IMR-90 (cell line): ENCODE data around the gene BNIP3. TPM values are rescaled to one million over a fixed set of nuclear protein-coding genes. Genes with fewer than 3 reads are reported as not detected.

ENCODE experiments used
- ATAC-seq: fragments of 200-7000 bp; cut with Tn5 transposase; 2 replicates; pipeline ENCODE4 v1.9.1; 2020; ENCODE audit warnings: low read depth, mild to moderate bottlenecking, moderate library complexity
- BruUV-seq: library from RNA; stranded (reverse); fragments of 400-500 nt; replicated peaks from 2 replicates; lab custom pipeline; 2021; lab: Mats Ljungman, UMichigan
- CTCF ChIA-PET: fragments of 300-600 bp; formaldehyde crosslinking; extraction: SDS; loops from one replicate; lab custom pipeline; 2021; ENCODE audit warnings: antibody characterized with exemption; lab: Yijun Ruan, JAX
- POLR2A ChIA-PET: fragments of 300-600 bp; sonication (Branson Sonifier 250); formaldehyde crosslinking; loops from one replicate; lab custom pipeline; 2022; ENCODE audit warnings: antibody characterized with exemption; ENCODE audit not compliant: unreplicated experiment; lab: Charles Lee
- DNase-seq: peaks from one replicate; pipeline ENCODE4 v3.0.0; 2013
- H2AFZ ChIP-seq: replicated peaks from 2 replicates; pipeline ENCODE3; 2013; ENCODE audit warnings: low read length, mild to moderate bottlenecking; ENCODE audit not compliant: poor library complexity
- H2AK5ac ChIP-seq: 2 replicates; pipeline ENCODE4 v1.6.1; 2013; ENCODE audit warnings: low read depth, low read length, inconsistent platforms
- H2AK9ac ChIP-seq: replicated peaks from 2 replicates; pipeline ENCODE3; 2013; ENCODE audit warnings: mild to moderate bottlenecking, low read depth, low read length, moderate library complexity; ENCODE audit not compliant: poor library complexity
- H2BK120ac ChIP-seq: 2 replicates; pipeline ENCODE4 v1.6.1; 2013; ENCODE audit warnings: low read depth, low read length, inconsistent platforms
- H2BK15ac ChIP-seq: 3 replicates; pipeline ENCODE4 v1.6.1; 2013; ENCODE audit warnings: low read depth, low read length, inconsistent platforms
- H2BK20ac ChIP-seq: 2 replicates; pipeline ENCODE4 v1.6.1; 2013; ENCODE audit warnings: low read depth, mild to moderate bottlenecking, inconsistent platforms, low read length, moderate library complexity
- H2BK5ac ChIP-seq: 2 replicates; pipeline ENCODE4 v1.6.1; 2013; ENCODE audit warnings: mild to moderate bottlenecking, low read depth, low read length, inconsistent platforms; ENCODE audit not compliant: poor library complexity, severe bottlenecking
- H3K14ac ChIP-seq: replicated peaks from 2 replicates; pipeline ENCODE4 v1.6.1; 2013; ENCODE audit warnings: low read depth, low read length, inconsistent platforms
- H3K18ac ChIP-seq: 2 replicates; pipeline ENCODE4 v1.6.1; 2013; ENCODE audit warnings: low read depth, low read length, control low read depth
- H3K23ac ChIP-seq: 2 replicates; pipeline ENCODE4 v1.6.1; 2013; ENCODE audit warnings: low read depth, low read length, inconsistent platforms
- H3K27ac ChIP-seq: 2 replicates; pipeline ENCODE4 v1.5.1; 2013; ENCODE audit warnings: mild to moderate bottlenecking, control low read depth, low read length; ENCODE audit not compliant: insufficient read depth
- H3K27me3 ChIP-seq: 2 replicates; pipeline ENCODE4 v1.6.1; 2013; ENCODE audit warnings: low read length; ENCODE audit not compliant: control insufficient read depth, insufficient read depth
- H3K36me3 ChIP-seq: 2 replicates; pipeline ENCODE4 v1.6.1; 2013; ENCODE audit warnings: low read length, mixed read lengths; ENCODE audit not compliant: control insufficient read depth, insufficient read depth
- H3K4ac ChIP-seq: 2 replicates; pipeline ENCODE4 v1.6.1; 2013; ENCODE audit warnings: low read depth, low read length, inconsistent platforms
- H3K4me1 ChIP-seq: 2 replicates; pipeline ENCODE4 v1.6.1; 2013; ENCODE audit warnings: low read length, mixed read lengths; ENCODE audit not compliant: control insufficient read depth, insufficient read depth
- H3K4me2 ChIP-seq: 2 replicates; pipeline ENCODE4 v1.6.1; 2013; ENCODE audit warnings: low read depth, mild to moderate bottlenecking, control low read depth, low read length, moderate library complexity
- H3K4me3 ChIP-seq: 2 replicates; pipeline ENCODE4 v1.5.1; 2013; ENCODE audit warnings: low read depth, mild to moderate bottlenecking, control low read depth, low read length, moderate library complexity; ENCODE audit not compliant: insufficient read depth
- H3K56ac ChIP-seq: 2 replicates; pipeline ENCODE4 v1.6.1; 2013; ENCODE audit warnings: low read length, inconsistent platforms; ENCODE audit not compliant: insufficient read depth; ENCODE audit errors: extremely low read depth
- H3K79me1 ChIP-seq, 2 experiments: 2 replicates each; pipeline ENCODE4 v1.6.1; 2013; ENCODE audit warnings: low read length in 2 of 2, inconsistent platforms in 1 of 2, low read depth in 1 of 2
- H3K9ac ChIP-seq: 2 replicates; pipeline ENCODE4 v1.6.1; 2013; ENCODE audit warnings: low read depth, low read length, control low read depth
- H3K9me1 ChIP-seq: 2 replicates; pipeline ENCODE4 v1.6.1; 2013; ENCODE audit warnings: low read length, inconsistent platforms; ENCODE audit not compliant: insufficient read depth
- H3K9me3 ChIP-seq: 2 replicates; pipeline ENCODE4 v1.6.1; 2013; ENCODE audit warnings: low read length; ENCODE audit not compliant: control insufficient read depth, insufficient read depth
- H4K20me1 ChIP-seq: 2 replicates; pipeline ENCODE4 v1.6.1; 2013; ENCODE audit warnings: low read length, inconsistent platforms; ENCODE audit not compliant: insufficient read depth
- H4K5ac ChIP-seq: 2 replicates; pipeline ENCODE4 v1.6.1; 2013; ENCODE audit warnings: mild to moderate bottlenecking, low read depth, low read length, control low read depth
- H4K8ac ChIP-seq, 2 experiments: 2 replicates each; pipeline ENCODE4 v1.6.1; 2013; ENCODE audit warnings: low read depth in 2 of 2, low read length in 2 of 2, control low read depth in 1 of 2, inconsistent platforms in 1 of 2
- H4K91ac ChIP-seq: 2 replicates; pipeline ENCODE4 v1.6.1; 2013; ENCODE audit warnings: low read depth, low read length, inconsistent platforms; ENCODE audit not compliant: insufficient read depth
- BHLHE40 ChIP-seq: fragments of 150-350 bp; IDR thresholded peaks from 2 replicates; pipeline ENCODE4 v1.6.1; 2016; ENCODE audit warnings: mild to moderate bottlenecking, low read depth, low read length
- CEBPB ChIP-seq: IDR thresholded peaks from 2 replicates; pipeline ENCODE4 v1.6.1; 2012; ENCODE audit warnings: low read depth, low read length, improper control_type of control experiment
- CHD1 ChIP-seq: IDR thresholded peaks from 2 replicates; pipeline ENCODE4 v1.6.1; 2012; ENCODE audit warnings: low read depth, low read length, improper control_type of control experiment
- FOS ChIP-seq: fragments of 150-350 bp; IDR thresholded peaks from 2 replicates; pipeline ENCODE4 v1.6.1; 2016; ENCODE audit warnings: low read depth, low read length
- MAFK ChIP-seq: IDR thresholded peaks from 2 replicates; pipeline ENCODE4 v1.6.1; 2012; ENCODE audit warnings: low read depth, low read length, improper control_type of control experiment
- MAZ ChIP-seq: IDR thresholded peaks from 2 replicates; pipeline ENCODE4 v1.6.1; 2012; ENCODE audit warnings: low read depth, mild to moderate bottlenecking, low read length, improper control_type of control experiment, moderate library complexity, borderline replicate concordance
- MXI1 ChIP-seq: IDR thresholded peaks from 2 replicates; pipeline ENCODE4 v1.6.1; 2012; ENCODE audit warnings: low read depth, mild to moderate bottlenecking, low read length, moderate library complexity, borderline replicate concordance
- NFE2L2 ChIP-seq: fragments of 150-350 bp; IDR thresholded peaks from 2 replicates; pipeline ENCODE4 v1.6.1; 2016; ENCODE audit warnings: low read depth, mild to moderate bottlenecking, low read length
- POLR2A ChIP-seq: IDR thresholded peaks from 2 replicates; pipeline ENCODE4 v1.6.1; 2012; ENCODE audit warnings: mild to moderate bottlenecking, low read depth, low read length
- RAD21 ChIP-seq: IDR thresholded peaks from 2 replicates; pipeline ENCODE4 v1.6.1; 2012; ENCODE audit warnings: low read length, improper control_type of control experiment
- RCOR1 ChIP-seq: IDR thresholded peaks from 2 replicates; pipeline ENCODE4 v1.6.1; 2012; ENCODE audit warnings: mild to moderate bottlenecking, low read length, improper control_type of control experiment; ENCODE audit not compliant: insufficient replicate concordance
- RFX5 ChIP-seq: IDR thresholded peaks from 2 replicates; pipeline ENCODE4 v1.8.0; 2012; ENCODE audit warnings: low read depth, mild to moderate bottlenecking, low read length, moderate library complexity
- SMC3 ChIP-seq: fragments of 150-350 bp; IDR thresholded peaks from 2 replicates; pipeline ENCODE4 v1.6.1; 2016; ENCODE audit warnings: low read depth, mild to moderate bottlenecking, antibody characterized with exemption, low read length, moderate library complexity
- WGBS, 2 experiments: methylation state at CpG; one replicate each; pipeline versions ENCODE4 v1.1.5 to v1.1.7; 2013; ENCODE audit warnings: missing lambda C conversion rate in 2 of 2; ENCODE audit not compliant: insufficient read length in 1 of 2; ENCODE audit errors: extremely low coverage in 2 of 2; 5-methylcytosine and 5-hydroxymethylcytosine counted together
- dilution Hi-C: fragments of 300-500 bp; cut with HindIII; formaldehyde crosslinking; loops from one replicate; pipeline ENCODE4 v1.14.3; 2018; ENCODE audit warnings: low sequenced_read_pairs; ENCODE audit not compliant: unreplicated experiment
- in situ Hi-C: fragments of 300-500 bp; cut with MboI; formaldehyde crosslinking; loops from 3 replicates; pipeline ENCODE4 v1.14.3; 2019; ENCODE audit warnings: low sequenced_read_pairs, inconsistent platforms, mixed read lengths
- intact Hi-C: fragments of 100-400 bp; cut with micrococcal nuclease; formaldehyde crosslinking; loops from 2 replicates; pipeline ENCODE4 v1.10.0; 2022
- polyA plus RNA-seq, 3 experiments: library from polyadenylated mRNA; depleted of rRNA; stranded (reverse); fragments of >200 nt; gene quantifications; 2 replicates each; pipeline ENCODE4 v1.2.3, GENCODE V29; 2012; ENCODE audit warnings: low replicate concordance in 1 of 3
- total RNA-seq: library from RNA; depleted of rRNA; stranded (reverse); fragments of >200 nt; gene quantifications from 2 replicates; pipeline ENCODE4 v1.2.3, GENCODE V29; 2012
- TF ChIP-seq, protein P1 (sequence below): fragments of 150-350 bp; IDR thresholded peaks from 2 replicates; pipeline ENCODE4 v1.6.1; 2016; ENCODE audit warnings: low read depth, mild to moderate bottlenecking, low read length, moderate library complexity, borderline replicate concordance
- TF ChIP-seq, protein P2 (sequence below): fragments of 150-350 bp; IDR thresholded peaks from 2 replicates; pipeline ENCODE4 v1.6.1; 2017; ENCODE audit warnings: mild to moderate bottlenecking, antibody characterized with exemption, low read length, low read depth
- TF ChIP-seq, protein P3 (sequence below): conservative IDR thresholded peaks from 2 replicates; pipeline ENCODE4 v1.5.1; 2012; ENCODE audit warnings: mild to moderate bottlenecking, low read depth, low read length, improper control_type of control experiment

The BNIP3 gene
- total and polyA plus RNA-seq, 2 of the 4 experiments (the other 2 are of a cell fraction), result 134 to 211 TPM

DNA sequence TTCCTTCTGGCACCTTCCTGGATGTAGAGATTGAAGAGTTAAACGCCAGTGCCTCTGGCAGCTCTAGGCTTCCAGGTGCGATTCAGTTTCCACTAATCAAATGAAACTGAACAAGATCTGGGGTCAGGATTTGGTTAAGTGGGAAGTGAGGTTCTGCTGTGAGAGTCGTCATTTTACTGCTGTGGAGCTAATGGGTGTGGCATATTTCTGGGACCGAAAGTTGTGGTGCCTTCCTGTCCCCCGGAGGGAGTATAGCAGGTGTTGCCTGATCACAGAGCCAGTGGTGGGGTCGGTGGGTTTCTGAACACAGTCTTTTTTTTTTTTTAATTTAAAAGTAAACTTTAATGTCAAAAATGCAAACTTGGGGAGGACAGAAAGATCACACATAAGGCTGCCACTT is 47.0 kb upstream of the BNIP3 start:
- TF ChIP-seq BHLHE40 (no peak), SMC3 (no peak), NFE2L2 (no peak), FOS (no peak), MAFK (no peak), MAZ (no peak), RAD21 (no peak), RFX5 (no peak), MXI1 (no peak), CHD1 (no peak), RCOR1 (no peak), CEBPB (no peak), POLR2A (no peak)
- TF ChIP-seq, protein P1, sequence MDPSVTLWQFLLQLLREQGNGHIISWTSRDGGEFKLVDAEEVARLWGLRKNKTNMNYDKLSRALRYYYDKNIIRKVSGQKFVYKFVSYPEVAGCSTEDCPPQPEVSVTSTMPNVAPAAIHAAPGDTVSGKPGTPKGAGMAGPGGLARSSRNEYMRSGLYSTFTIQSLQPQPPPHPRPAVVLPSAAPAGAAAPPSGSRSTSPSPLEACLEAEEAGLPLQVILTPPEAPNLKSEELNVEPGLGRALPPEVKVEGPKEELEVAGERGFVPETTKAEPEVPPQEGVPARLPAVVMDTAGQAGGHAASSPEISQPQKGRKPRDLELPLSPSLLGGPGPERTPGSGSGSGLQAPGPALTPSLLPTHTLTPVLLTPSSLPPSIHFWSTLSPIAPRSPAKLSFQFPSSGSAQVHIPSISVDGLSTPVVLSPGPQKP, result no peak
- TF ChIP-seq, protein P2, sequence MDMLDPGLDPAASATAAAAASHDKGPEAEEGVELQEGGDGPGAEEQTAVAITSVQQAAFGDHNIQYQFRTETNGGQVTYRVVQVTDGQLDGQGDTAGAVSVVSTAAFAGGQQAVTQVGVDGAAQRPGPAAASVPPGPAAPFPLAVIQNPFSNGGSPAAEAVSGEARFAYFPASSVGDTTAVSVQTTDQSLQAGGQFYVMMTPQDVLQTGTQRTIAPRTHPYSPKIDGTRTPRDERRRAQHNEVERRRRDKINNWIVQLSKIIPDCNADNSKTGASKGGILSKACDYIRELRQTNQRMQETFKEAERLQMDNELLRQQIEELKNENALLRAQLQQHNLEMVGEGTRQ, result no peak
- TF ChIP-seq, protein P3, sequence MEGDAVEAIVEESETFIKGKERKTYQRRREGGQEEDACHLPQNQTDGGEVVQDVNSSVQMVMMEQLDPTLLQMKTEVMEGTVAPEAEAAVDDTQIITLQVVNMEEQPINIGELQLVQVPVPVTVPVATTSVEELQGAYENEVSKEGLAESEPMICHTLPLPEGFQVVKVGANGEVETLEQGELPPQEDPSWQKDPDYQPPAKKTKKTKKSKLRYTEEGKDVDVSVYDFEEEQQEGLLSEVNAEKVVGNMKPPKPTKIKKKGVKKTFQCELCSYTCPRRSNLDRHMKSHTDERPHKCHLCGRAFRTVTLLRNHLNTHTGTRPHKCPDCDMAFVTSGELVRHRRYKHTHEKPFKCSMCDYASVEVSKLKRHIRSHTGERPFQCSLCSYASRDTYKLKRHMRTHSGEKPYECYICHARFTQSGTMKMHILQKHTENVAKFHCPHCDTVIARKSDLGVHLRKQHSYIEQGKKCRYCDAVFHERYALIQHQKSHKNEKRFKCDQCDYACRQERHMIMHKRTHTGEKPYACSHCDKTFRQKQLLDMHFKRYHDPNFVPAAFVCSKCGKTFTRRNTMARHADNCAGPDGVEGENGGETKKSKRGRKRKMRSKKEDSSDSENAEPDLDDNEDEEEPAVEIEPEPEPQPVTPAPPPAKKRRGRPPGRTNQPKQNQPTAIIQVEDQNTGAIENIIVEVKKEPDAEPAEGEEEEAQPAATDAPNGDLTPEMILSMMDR, result no peak
- Histone ChIP-seq H3K56ac (no peak overlapping the region), H3K4me2 (no peak overlapping the region), H4K91ac (no peak overlapping the region), H2AFZ (no peak overlapping the region), H3K4ac (no peak overlapping the region), H2AK5ac (no peak overlapping the region), H3K27me3 (peaks cover 43% of the 10 kb centered on the region), H3K9me3 (no peaks in the 10 kb centered on the region), H3K9ac (no peak overlapping the region), H3K27ac (no peak overlapping the region), H3K18ac (no peak overlapping the region), H4K20me1 (no peaks in the 10 kb centered on the region), H2BK15ac (no peak overlapping the region), H3K79me1 (no peaks in the 10 kb centered on the region), H2BK20ac (no peak overlapping the region), H3K4me1 (no peaks in the 10 kb centered on the region), H3K9me1 (no peaks in the 10 kb centered on the region), H3K14ac (no peak overlapping the region), H3K4me3 (no peak overlapping the region), H2BK5ac (no peak overlapping the region), H4K8ac (no peak overlapping the region), H2BK120ac (no peak overlapping the region), H3K36me3 (no peaks in the 10 kb centered on the region), H3K23ac (no peak overlapping the region), H2AK9ac (no peak overlapping the region), H4K5ac (no peak overlapping the region)
- intact Hi-C loops (no loop called here), in situ Hi-C loops (no loop called here), dilution Hi-C loops (no loop called here)
- 60% methylated on average over 2 of the region's 6 CpGs; no CpG with 5 or more reads in 1 of the 2 experiments for WGBS, 2 experiments
- no TSS peak for BruUV-seq
- ATAC-seq (no peak), DNase-seq (no peak)
- ChIA-PET CTCF (no interaction called here), POLR2A (no interaction called here)
